Stimulated activated CD4-positive, alpha-beta T cell treated with anti-CD3 and anti-CD28 coated beads, TNF-alpha, amount 100 ng/mL, for 4 hours (primary cell): ENCODE results near the gene PEPD.

Experiments used
- DNase-seq, 3 experiments: peaks; one replicate each; pipeline ENCODE4 v3.0.0-alpha.2; 2020; ENCODE audit warnings: low read depth in 3 of 3

The PEPD gene

GRCh38 chr19:33395561-33396550 lies 125.7 kb downstream of the PEPD start:
- no peak for DNase-seq

DNA sequence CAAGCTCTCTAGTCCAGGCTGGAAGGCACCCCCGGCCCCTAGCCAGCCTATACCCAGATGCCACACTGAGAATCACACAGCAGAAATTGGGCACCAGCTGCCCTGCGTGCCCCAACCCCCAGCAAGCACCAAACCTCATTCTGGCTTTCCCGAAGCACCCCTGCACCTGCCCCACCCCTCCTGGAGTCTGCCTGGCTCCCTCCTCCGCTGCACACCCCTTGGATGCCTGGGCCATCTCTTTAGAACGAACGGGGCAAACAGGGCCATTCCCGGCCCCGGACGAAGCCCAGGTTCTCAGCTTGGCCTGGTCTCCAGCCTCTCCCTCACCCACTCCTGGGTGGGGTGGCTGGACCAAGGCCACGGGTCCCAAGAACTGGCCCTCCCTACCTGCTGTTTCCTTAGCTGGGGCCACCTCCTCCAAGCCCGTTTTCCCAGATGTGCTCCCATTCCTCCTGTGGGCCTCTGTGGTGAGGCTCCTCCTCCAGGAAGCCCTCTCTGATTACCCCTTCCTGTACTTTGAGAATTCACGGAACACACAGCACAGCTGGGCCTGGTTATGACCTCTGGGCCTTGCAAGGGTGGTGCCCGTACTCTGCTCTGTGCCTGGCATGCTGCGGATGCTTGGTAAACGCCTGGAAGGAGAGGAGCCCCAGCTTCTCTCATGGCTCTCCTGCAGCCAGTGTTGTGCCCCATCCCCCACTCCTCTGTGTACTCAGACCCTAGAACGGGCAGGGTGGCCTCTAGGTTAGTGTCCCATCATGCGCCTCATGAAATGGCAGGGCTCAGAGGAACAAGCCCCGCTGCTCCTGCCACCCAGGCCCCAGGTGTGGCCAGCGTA lies 126.6 kb downstream of the PEPD start:
- DNase-seq = no peak

GRCh38 chr19:33394006-33394722 lies 127.4 kb downstream of the PEPD start:
- DNase-seq = no peak

- no peak for DNase-seq
These were observed 128.1 kb downstream of the PEPD start for GRCh38 chr19:33393286-33394005.

DNA sequence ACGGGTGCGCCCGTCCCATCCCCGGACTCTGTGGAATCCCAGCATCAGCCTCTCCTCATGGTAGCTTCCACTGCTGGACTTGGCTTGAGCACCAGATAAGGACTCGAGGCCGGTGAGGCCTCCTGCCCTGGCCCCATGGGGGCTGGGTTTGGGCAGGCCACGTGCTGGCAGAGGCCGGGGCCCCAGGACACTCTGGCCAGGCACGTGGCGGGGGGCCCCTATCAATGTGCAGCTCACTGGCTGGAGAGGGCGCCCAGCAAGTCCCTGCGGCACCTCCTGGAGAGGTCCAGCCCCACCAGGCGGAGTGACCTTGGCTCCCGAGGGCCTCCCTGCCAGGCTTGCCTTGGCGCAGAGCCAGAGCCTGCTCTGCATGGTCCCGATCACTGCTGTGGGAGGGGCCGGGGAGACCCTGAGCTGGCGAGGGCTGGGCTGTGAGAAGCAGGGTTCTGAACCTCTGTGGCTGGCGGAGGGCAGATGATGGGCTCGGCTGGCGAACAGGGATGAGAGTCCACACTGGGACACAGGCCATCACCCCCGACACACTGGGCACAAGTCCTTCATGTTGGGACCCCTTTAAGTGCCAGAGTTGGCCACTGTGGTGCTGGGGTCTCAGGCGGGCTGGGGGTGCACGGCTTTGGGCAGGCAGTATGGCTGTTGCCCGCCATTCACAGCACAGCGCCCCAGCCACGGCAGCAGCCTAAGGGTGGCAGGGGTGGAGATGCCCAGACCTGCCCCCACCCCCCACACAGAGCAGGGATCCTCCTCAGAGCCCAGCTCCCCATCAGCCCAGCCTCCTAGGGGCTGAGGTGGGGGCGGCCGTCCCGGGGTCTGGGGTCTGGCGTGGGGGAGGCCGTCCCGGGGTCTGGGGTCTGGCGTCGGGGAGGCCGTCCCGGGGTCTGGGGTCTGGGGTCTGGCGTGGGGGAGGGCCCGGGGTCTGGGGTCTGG lies 129.0 kb downstream of the PEPD start:
- no peak for DNase-seq

DNA sequence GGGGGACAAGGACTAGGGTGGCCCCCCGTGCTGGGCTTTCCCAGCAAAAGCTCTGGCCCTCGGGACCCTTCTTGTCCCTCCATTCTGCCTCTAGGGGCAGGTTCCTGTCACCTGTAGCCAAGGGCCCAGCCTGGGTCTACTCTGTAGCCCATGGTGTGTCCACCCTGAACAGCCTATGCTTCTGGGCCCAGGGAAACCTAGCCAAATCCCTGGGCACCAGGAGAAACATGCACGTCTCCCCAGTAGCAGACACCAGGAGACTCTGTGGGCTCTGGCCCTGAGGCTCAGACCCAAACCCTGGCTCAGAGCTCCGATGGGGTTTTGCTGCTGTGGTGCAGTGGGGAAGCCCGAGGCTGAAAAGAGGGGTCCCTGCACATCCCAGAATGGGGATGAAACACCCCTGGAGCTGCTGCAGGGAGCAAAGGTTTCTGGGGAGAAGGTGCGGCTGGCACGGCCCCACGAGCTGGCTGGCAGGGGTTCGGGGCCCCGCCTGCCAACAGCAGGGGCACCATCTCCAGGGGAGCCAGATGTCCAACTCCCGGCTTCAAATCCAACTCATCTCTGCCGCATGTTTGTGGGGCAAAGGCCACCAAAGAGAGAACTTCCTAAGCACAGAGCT lies 129.9 kb downstream of the PEPD start:
- DNase-seq = no peak

DNA sequence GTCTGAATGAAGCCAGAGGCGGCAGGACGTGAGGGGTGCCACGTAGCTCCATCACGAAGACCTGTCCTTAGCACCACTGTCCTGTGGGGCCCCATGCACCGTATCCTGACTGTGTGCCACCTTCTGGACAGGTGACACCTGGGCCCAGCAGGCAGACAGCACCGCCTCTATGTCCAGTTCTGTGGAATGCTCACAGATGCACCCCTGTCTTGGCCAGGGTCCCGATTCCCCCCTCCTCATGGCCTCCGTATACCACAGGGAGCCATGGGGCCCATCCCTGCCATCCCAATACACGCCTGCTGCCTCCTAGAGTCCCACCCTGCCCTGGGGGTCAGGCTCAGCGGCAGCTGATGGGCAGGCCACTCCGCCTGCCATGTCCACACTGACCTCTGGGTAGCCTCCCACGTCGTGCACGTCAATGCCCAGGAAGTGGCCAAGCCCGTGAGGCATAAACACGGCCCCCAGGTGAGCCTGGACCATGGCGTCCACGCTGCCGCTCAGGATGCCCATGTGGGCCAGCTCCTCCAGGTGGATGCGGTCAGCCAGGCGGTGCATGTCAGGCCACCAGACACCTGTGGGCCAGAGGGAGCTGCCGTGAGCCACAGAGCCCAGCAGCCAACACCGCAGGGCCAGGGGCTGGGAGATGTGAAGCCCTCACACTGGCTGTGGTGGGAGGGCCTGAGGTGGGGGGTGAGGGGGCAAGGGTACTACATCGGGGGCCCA lies 130.5 kb downstream of the PEPD start:
- no peak for DNase-seq

GRCh38 chr19:33390101-33390907 lies 131.3 kb downstream of the PEPD start:
- DNase-seq = no peak

- no peak for DNase-seq
These were observed 132.0 kb downstream of the PEPD start for GRCh38 chr19:33389421-33390100.

- DNase-seq = no peak
These were observed 132.7 kb downstream of the PEPD start for GRCh38 chr19:33388725-33389420.

DNA sequence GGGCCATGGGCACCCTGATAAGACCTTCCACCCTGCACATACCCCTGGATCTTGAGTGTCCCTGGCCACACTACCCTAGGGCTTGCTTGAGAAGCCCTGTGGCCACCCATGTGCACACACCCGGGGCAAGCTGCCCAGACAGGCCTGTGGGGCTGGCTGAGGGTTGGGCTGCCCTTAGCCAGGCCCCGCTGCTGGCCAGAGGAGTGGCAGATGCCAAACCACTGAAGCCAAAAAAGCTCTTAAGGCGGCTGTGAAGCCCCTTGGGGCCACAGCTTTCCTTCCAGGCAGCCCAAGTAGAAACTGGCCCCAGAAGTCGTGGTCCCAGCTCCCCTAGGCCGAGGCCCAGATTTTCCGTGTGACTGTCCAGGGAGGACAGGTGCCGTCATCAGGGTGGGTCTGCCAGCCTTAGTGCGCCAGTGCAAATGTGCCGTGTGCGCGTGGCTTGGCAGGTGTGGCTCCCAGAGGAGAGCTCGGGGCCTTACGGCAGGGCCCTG lies 133.3 kb downstream of the PEPD start:
- no peak for DNase-seq

- DNase-seq = no peak
These were observed 134.0 kb downstream of the PEPD start for GRCh38 chr19:33387351-33388230.

DNA sequence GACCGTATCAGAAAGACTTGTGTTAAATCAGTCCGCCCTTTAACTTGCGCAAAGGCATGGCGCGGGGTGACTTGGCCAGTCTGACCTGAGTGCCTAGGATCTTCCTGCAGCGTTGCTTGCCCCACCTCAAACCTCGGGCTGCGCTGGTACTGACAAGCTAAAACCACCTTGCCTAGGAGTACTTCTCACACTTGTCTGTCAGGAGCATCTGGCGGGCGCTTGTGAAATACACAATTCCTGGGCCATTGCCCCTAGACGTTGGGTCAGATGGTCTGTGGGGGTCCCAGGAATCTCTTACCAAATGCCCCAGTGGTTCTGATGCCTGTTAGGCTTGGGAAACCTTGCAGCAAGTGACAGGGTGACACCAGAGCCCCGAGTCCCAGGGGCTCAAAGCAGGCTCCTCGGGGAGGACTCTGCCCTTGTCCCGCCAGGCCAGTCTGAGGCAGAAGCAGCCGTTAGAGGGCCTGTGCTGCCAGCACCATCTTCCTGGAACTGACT lies 135.2 kb downstream of the PEPD start:
- no peak for DNase-seq

- no peak for DNase-seq
These were observed 135.6 kb downstream of the PEPD start for GRCh38 chr19:33385956-33386355.

- no peak for DNase-seq
These were observed 136.6 kb downstream of the PEPD start for GRCh38 chr19:33384983-33385382.
